GM19023 (cell line): ENCODE data around the gene NAP1L4.

ENCODE experiments used
- ATAC-seq: cut with Tn5 transposase; IDR thresholded peaks from one replicate; pipeline ENCODE4 v1.9.1; 2021; ENCODE audit warnings: mild to moderate bottlenecking, moderate library complexity; ENCODE audit not compliant: unreplicated experiment

NAP1L4 gene

GRCh38 chr11:2992234-2992996 lies at the start of gene NAP1L4:
Gene NAP1L4 (minus strand): TSS chr11:2992329. CDS start chr11:2979220, 13,109 bp downstream.
- ATAC-seq = peak; percentile 88

GRCh38 chr11:3040881-3041280 lies 48.8 kb upstream of the NAP1L4 start:
- no peak for ATAC-seq

- no peak for ATAC-seq
Measured at GRCh38 chr11:3037945-3038271, 45.8 kb upstream of the NAP1L4 start.

- ATAC-seq = no peak
Measured at GRCh38 chr11:3037040-3037944, 45.2 kb upstream of the NAP1L4 start.

GRCh38 chr11:3036419-3036818 lies 44.3 kb upstream of the NAP1L4 start:
- ATAC-seq = no peak

GRCh38 chr11:3035333-3035732 lies 43.2 kb upstream of the NAP1L4 start:
- no peak for ATAC-seq

- no peak for ATAC-seq
Measured at GRCh38 chr11:3030289-3031070, 38.4 kb upstream of the NAP1L4 start.

GRCh38 chr11:3028813-3029212 lies 36.7 kb upstream of the NAP1L4 start:
- no peak for ATAC-seq

- ATAC-seq = no peak
Measured at GRCh38 chr11:3026803-3027202, 34.7 kb upstream of the NAP1L4 start.

GRCh38 chr11:3022982-3023381 lies 30.9 kb upstream of the NAP1L4 start:
- ATAC-seq = no peak

GRCh38 chr11:3022300-3022967 lies 30.3 kb upstream of the NAP1L4 start:
- ATAC-seq = no peak

- no peak for ATAC-seq
Measured at GRCh38 chr11:3021125-3021524, 29.0 kb upstream of the NAP1L4 start.

- ATAC-seq = no peak
Measured at GRCh38 chr11:3020011-3020410, 27.9 kb upstream of the NAP1L4 start.

GRCh38 chr11:3018596-3018995 lies 26.5 kb upstream of the NAP1L4 start:
- no peak for ATAC-seq

GRCh38 chr11:3016861-3017260 lies 24.7 kb upstream of the NAP1L4 start:
- ATAC-seq = no peak

GRCh38 chr11:3015796-3016195 lies 23.7 kb upstream of the NAP1L4 start:
- ATAC-seq = no peak

GRCh38 chr11:3014943-3015342 lies 22.8 kb upstream of the NAP1L4 start:
- ATAC-seq = no peak

- ATAC-seq = no peak
Measured at GRCh38 chr11:3014057-3014938, 22.2 kb upstream of the NAP1L4 start.

- no peak for ATAC-seq
Measured at GRCh38 chr11:3011891-3012885, 20.1 kb upstream of the NAP1L4 start.
